ENCODE measurements around the gene RAD51B.

The RAD51B gene

DNA sequence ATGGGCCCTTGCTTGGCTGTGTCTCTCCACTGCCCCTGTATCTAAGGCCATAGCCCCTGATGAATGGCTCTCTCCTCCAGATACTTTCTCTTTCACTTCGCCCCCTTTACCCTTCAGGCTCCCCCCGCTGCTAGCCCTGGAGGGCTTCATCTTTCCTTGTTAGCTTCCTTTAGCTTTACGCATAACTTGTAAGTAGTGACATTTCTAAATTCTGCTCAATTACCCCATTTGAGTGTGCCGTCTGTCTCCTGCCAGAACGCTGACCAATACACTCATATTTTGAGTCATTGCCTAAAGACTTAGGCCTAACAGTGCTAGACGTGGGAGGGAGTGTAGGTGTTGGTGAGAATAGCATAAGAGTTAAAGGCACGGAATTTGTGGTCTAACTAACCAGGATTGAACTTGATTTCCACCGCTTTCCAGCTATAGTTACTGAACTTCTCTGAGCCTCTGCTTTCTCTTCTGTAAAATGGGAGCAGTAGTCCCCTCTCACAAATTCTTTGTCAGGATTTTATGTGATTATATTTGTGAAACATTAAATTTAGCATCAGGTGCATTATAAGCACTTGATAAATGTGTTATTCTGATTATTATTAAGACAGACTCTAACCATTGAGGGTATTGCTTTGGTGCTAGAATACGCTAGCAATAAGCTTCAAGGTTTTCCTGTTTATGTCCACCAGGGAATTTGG lies 844.0 kb downstream of the RAD51B start:
- no peak for DNase-seq (ENCODE audit: low spot score)
- CTCF ChIA-PET = interaction anchor here (0.6 kb wide), 1 partner anchor 13 kb away, joined by 3 read pairs; no protein-coding TSS in a partner anchor
- no peak overlapping the region for H3K27ac ChIP-seq
- POLR2A ChIA-PET (ENCODE audit: low non-redundant PET) = interaction anchor here (1.0 kb wide), 1 partner anchor 13 kb away, joined by 6 read pairs; no protein-coding TSS in a partner anchor
- TF ChIP-seq CTCF (conservative IDR thresholded peaks at IDR 0.05; ENCODE audit: low read depth) = no peak

GRCh38 chr14:68664225-68664681 lies 844.7 kb downstream of the RAD51B start:
- TF ChIP-seq CTCF (conservative IDR thresholded peaks at IDR 0.05; ENCODE audit: low read depth) = no peak
- ChIA-PET CTCF (no interaction called here), POLR2A (ENCODE audit: low non-redundant PET) (interaction anchor here (1.0 kb wide), 1 partner anchor 12 kb away, joined by 6 read pairs; no protein-coding TSS in a partner anchor)
- H3K27ac ChIP-seq = no peak overlapping the region
- no peak for DNase-seq (ENCODE audit: low spot score)

- no peak for TF ChIP-seq CTCF (conservative IDR thresholded peaks at IDR 0.05; ENCODE audit: low read depth)
- DNase-seq (ENCODE audit: low spot score) = no peak
- POLR2A ChIA-PET (ENCODE audit: low non-redundant PET) = no interaction called here
- CTCF ChIA-PET = no interaction called here
- H3K27ac ChIP-seq = no peak overlapping the region; the same call in 1 of the 2 replicates
These were observed 845.6 kb downstream of the RAD51B start for GRCh38 chr14:68665131-68665530.

GRCh38 chr14:68665792-68666204 lies 846.2 kb downstream of the RAD51B start:
- POLR2A ChIA-PET (ENCODE audit: low non-redundant PET) = no interaction called here
- no peak for DNase-seq (ENCODE audit: low spot score)
- CTCF ChIA-PET = interaction anchor here (0.6 kb wide), 1 partner anchor 50 kb away, joined by 3 read pairs; no protein-coding TSS in a partner anchor
- no peak overlapping the region for H3K27ac ChIP-seq
- TF ChIP-seq CTCF (conservative IDR thresholded peaks at IDR 0.05; ENCODE audit: low read depth) = no peak

GRCh38 chr14:68666236-68666635 lies 846.7 kb downstream of the RAD51B start:
- ChIA-PET POLR2A (ENCODE audit: low non-redundant PET) (no interaction called here), CTCF (interaction anchor here (0.6 kb wide), 1 partner anchor 51 kb away, joined by 3 read pairs; no protein-coding TSS in a partner anchor)
- H3K27ac ChIP-seq = no peak overlapping the region
- no peak for DNase-seq (ENCODE audit: low spot score)
- TF ChIP-seq CTCF (conservative IDR thresholded peaks at IDR 0.05; ENCODE audit: low read depth) = no peak

DNA sequence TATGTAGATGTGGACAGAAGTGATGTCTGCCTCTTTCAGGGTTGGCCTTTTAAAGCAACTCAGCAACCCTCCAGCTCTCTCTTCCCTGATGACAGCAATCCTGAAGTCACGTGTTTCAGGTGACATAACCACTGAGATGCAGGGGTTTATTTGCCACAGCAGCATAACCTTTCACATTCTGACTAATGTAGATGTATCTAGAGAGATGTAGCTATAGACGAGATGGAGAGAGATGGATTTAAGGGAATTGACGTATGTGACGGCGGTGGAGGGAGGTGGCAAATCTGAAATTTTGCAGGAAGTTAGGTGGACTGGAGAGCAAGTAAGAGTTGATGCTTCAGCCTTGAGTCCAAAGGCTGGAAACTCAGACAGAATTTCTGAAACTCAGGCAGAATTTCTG lies 847.3 kb downstream of the RAD51B start:
- DNase-seq (ENCODE audit: low spot score) = no peak
- ChIA-PET POLR2A (ENCODE audit: low non-redundant PET) (no interaction called here), CTCF (interaction anchor here (0.7 kb wide), 1 partner anchor 58 kb away, joined by 3 read pairs; no protein-coding TSS in a partner anchor)
- no peak overlapping the region for H3K27ac ChIP-seq
- TF ChIP-seq CTCF (conservative IDR thresholded peaks at IDR 0.05; ENCODE audit: low read depth) = no peak

Measured in RWPE1 (cell line).